ENCODE results near the gene ITGB1. TPM values are rescaled to one million over a fixed set of nuclear protein-coding genes. Genes with fewer than 3 reads are reported as not detected.

Gene ITGB1
- total and polyA plus RNA-seq, 2 of the 8 experiments (the other 6 are each of a cell fraction or from before 2014, with no cell fraction given), result 82.7 to 321 TPM

DNA sequence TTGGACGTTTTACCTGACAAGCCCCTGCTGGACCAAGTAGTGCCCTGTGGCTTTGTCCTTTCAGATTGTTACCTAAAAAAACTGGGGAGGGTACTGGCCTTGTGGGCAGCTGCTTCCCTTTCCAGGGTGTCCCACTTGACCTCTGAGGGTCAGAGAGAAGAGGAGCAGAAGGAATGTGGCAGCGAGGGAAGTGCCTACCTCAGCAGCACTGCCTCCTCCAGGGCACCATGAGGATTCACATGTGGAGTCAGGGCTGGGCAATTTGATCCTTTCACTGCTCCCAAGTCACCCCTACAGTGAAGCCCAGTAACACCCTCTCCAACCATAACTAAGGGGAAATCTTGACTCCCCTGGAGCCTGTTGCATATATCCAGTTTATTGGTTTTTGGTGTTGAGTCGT is 64.6 kb downstream of the ITGB1 start:
- H3K4me2 ChIP-seq (ENCODE audit: insufficient read depth in 1 of 2, low read depth in 2 of 2, low read length in 2 of 2), result no peak overlapping the region
- H2BK20ac ChIP-seq (ENCODE audit: low read length), result no peak overlapping the region
- no peak overlapping the region for H3K23ac ChIP-seq (ENCODE audit: insufficient read length)
- POLR2A ChIA-PET (ENCODE audit: partially characterized antibody), result interaction anchor here (1.1 kb wide), 1 partner anchor 62 kb away, joined by 3 read pairs; no protein-coding TSS in a partner anchor
- CTCF ChIA-PET (ENCODE audit: partially characterized antibody), result interaction anchor here (0.7 to 3.1 kb wide), 7 partner anchors 9 to 161 kb away, joined by 3 to 11 read pairs (median 4); no protein-coding TSS in a partner anchor
- H2BK15ac ChIP-seq (ENCODE audit: low read length), result no peak overlapping the region
- H3K4ac ChIP-seq (replicated peaks; ENCODE audit: insufficient read length, low read depth, low read length), result no peak overlapping the region
- H4K8ac ChIP-seq (ENCODE audit: extremely low read depth, insufficient read depth, low read length), result no peak overlapping the region
- H3K4me3 ChIP-seq (ENCODE audit: extremely low read depth in 1 of 4, insufficient read depth in 2 of 4, low read depth in 3 of 4, low read length in 4 of 4), result no peak overlapping the region
- peaks cover 2 to 9% (median 8%) of the 10 kb centered on the region in 4 experiments; a peak in 5 of 8 replicates for H3K36me3 ChIP-seq (ENCODE audit: control insufficient read depth in 2 of 4, insufficient read depth in 4 of 4, low read length in 3 of 4)
- H2AFZ ChIP-seq (ENCODE audit: low read length), result no peak overlapping the region
- H3K56ac ChIP-seq (replicated peaks; ENCODE audit: insufficient read length, low read depth, low read length), result no peak overlapping the region
- H4K20me1 ChIP-seq (replicated peaks in 1 of 2; ENCODE audit: control insufficient read depth in 1 of 2, insufficient read depth in 2 of 2, low read length in 2 of 2), result no peaks in the 10 kb centered on the region
- peaks cover 0 to 7% (median 2%) of the 10 kb centered on the region in 4 experiments; a peak in 1 of 7 replicates for H3K4me1 ChIP-seq (replicated peaks in 1 of 4; ENCODE audit: control insufficient read depth in 3 of 4, insufficient read depth in 4 of 4, low read length in 3 of 4)
- H3K14ac ChIP-seq (ENCODE audit: insufficient read length), result no peak overlapping the region
- WGBS, 2 experiments (ENCODE audit: extremely low coverage in 1 of 2, insufficient coverage in 1 of 2, insufficient read length in 1 of 2, insufficient replicate concordance in 2 of 2, low coverage in 1 of 2, low lambda C conversion rate in 2 of 2, missing lambda C conversion rate in 1 of 2), result 57% methylated on average over 3 of the region's 3 CpGs; no CpG with 5 or more reads in 1 of the 2 experiments
- H3K27ac ChIP-seq (ENCODE audit: low read depth, low read length), result no peak overlapping the region
- no peak overlapping the region for H2BK120ac ChIP-seq (replicated peaks; ENCODE audit: low read depth, low read length)
- H3K9me3 ChIP-seq (ENCODE audit: insufficient read depth in 2 of 2, low read depth in 1 of 2, low read length in 1 of 2), result no peaks in the 10 kb centered on the region
- H3K23me2 ChIP-seq (ENCODE audit: low read depth, low read length), result no peaks in the 10 kb centered on the region
- no peaks in the 10 kb centered on the region for H3K79me2 ChIP-seq (ENCODE audit: control insufficient read depth in 1 of 2, insufficient read depth in 2 of 2, low read length in 2 of 2)
- peak; percentile 53 to 68 for DNase-seq (ENCODE audit: low read depth in 1 of 2, low spot score in 2 of 2)
- FAIRE-seq, result peak; percentile 97
- H4K5ac ChIP-seq (ENCODE audit: insufficient read length, low read depth, low read length), result no peak overlapping the region
- no peak overlapping the region for H2AK5ac ChIP-seq (ENCODE audit: low read depth, low read length)
- no peaks in the 10 kb centered on the region for H3K27me3 ChIP-seq (replicated peaks in 1 of 4; ENCODE audit: control insufficient read depth in 3 of 4, extremely low read depth in 1 of 4, insufficient read depth in 3 of 4, low read length in 3 of 4)
- H4K91ac ChIP-seq (replicated peaks; ENCODE audit: insufficient read length, low read length), result no peak overlapping the region
- H2BK12ac ChIP-seq (ENCODE audit: low read depth, low read length), result no peak overlapping the region
- H3K18ac ChIP-seq (ENCODE audit: extremely low read depth, low read length), result no peak overlapping the region; the same call in 1 of the 2 replicates
- H3K79me1 ChIP-seq (ENCODE audit: low read depth, low read length), result no peaks in the 10 kb centered on the region
- H3K9ac ChIP-seq (replicated peaks in 1 of 4; ENCODE audit: extremely low read depth in 1 of 4, low read depth in 3 of 4, low read length in 3 of 4), result no peak overlapping the region
- H2BK5ac ChIP-seq (ENCODE audit: low read depth, low read length), result no peak overlapping the region
- peak; percentile 81 for TF ChIP-seq TEAD4 (IDR thresholded peaks at IDR 0.05; ENCODE audit: low read depth, low read length)

Measured in H1 (cell line).